PC-3 (cell line): Measurements from ENCODE around the gene ZNRF2. TPM values are rescaled to one million over a fixed set of nuclear protein-coding genes. Genes with fewer than 3 reads are reported as not detected.

Experiments
- ATAC-seq: fragments of 200-7000 bp; cut with Tn5 transposase; 2 replicates; pipeline ENCODE4 v1.9.1; 2020; ENCODE audit warnings: mild to moderate bottlenecking, moderate library complexity
- BruUV-seq: library from RNA; stranded (reverse); fragments of 400-500 nt; replicated peaks from 2 replicates; lab custom pipeline; 2021; lab: Mats Ljungman, UMichigan
- CTCF ChIA-PET: fragments of 300-600 bp; sonication (Branson Sonifier 250); formaldehyde crosslinking; loops from one replicate; lab custom pipeline; 2022; ENCODE audit warnings: antibody characterized with exemption; lab: Charles Lee
- POLR2A ChIA-PET: fragments of 300-600 bp; sonication (Branson Sonifier 250); formaldehyde crosslinking; loops from one replicate; lab custom pipeline; 2022; ENCODE audit warnings: antibody characterized with exemption; ENCODE audit not compliant: unreplicated experiment; lab: Charles Lee
- DNase-seq: peaks from one replicate; pipeline ENCODE4 v3.0.0-alpha.2; 2015
- H2AFZ ChIP-seq: fragments of 300-600 bp; sonication (generic); 2 replicates; pipeline ENCODE4 v1.6.0; 2016; ENCODE audit warnings: antibody characterized with exemption, low read length
- H3F3A ChIP-seq: fragments of 300-600 bp; sonication (generic); one replicate; pipeline ENCODE4 v1.6.0; 2017; ENCODE audit warnings: antibody characterized with exemption, low read length, control low read depth, mild to moderate bottlenecking; ENCODE audit not compliant: unreplicated experiment
- H3K27ac ChIP-seq: fragments of 300-600 bp; sonication (generic); 2 replicates; pipeline ENCODE4 v1.5.1; 2016; ENCODE audit warnings: mild to moderate bottlenecking, low read length
- H3K27me3 ChIP-seq: fragments of 300-600 bp; sonication (generic); 2 replicates; pipeline ENCODE4 v1.6.1; 2016; ENCODE audit warnings: low read length, mixed read lengths
- H3K36me3 ChIP-seq: fragments of 300-600 bp; sonication (generic); 2 replicates; pipeline ENCODE4 v1.6.1; 2016; ENCODE audit warnings: low read depth, mixed run types, low read length, mixed read lengths
- H3K4me1 ChIP-seq: fragments of 300-600 bp; sonication (generic); 2 replicates; pipeline ENCODE4 v1.5.1; 2016; ENCODE audit warnings: low read length; ENCODE audit not compliant: insufficient read depth
- H3K4me2 ChIP-seq: fragments of 300-600 bp; sonication (generic); 2 replicates; pipeline ENCODE4 v1.6.0; 2016; ENCODE audit warnings: low read length
- H3K4me3 ChIP-seq: fragments of 300-600 bp; sonication (generic); 2 replicates; pipeline ENCODE4 v1.5.1; 2016; ENCODE audit warnings: mild to moderate bottlenecking, low read length, mixed read lengths
- H3K79me2 ChIP-seq: fragments of 300-600 bp; sonication (generic); 2 replicates; pipeline ENCODE4 v1.6.1; 2017; ENCODE audit warnings: low read length, mixed read lengths
- H3K9ac ChIP-seq: fragments of 300-600 bp; sonication (generic); 2 replicates; pipeline ENCODE4 v1.6.0; 2016; ENCODE audit warnings: mild to moderate bottlenecking, low read length
- H3K9me2 ChIP-seq: fragments of 300-600 bp; sonication (generic); replicated peaks from 2 replicates; pipeline ENCODE4 v1.6.1; 2016; ENCODE audit warnings: mixed run types, low read length, mixed read lengths
- H3K9me3 ChIP-seq: fragments of 300-600 bp; sonication (generic); 2 replicates; pipeline ENCODE4 v1.6.1; 2016; ENCODE audit warnings: low read length, mixed read lengths
- H4K20me1 ChIP-seq: fragments of 300-600 bp; sonication (generic); 2 replicates; pipeline ENCODE4 v1.6.1; 2016; ENCODE audit warnings: low read length, mixed read lengths
- EZH2 ChIP-seq: fragments of 300-600 bp; sonication (generic); IDR thresholded peaks from one replicate; pipeline ENCODE4 v1.6.1; 2017; ENCODE audit warnings: antibody characterized with exemption, mild to moderate bottlenecking, low read length; ENCODE audit not compliant: unreplicated experiment
- EZH2phosphoT487 ChIP-seq: fragments of 300-600 bp; sonication (generic); IDR thresholded peaks from 2 replicates; pipeline ENCODE4 v1.6.1; 2018; ENCODE audit warnings: mild to moderate bottlenecking, antibody characterized with exemption, low read length, borderline replicate concordance
- intact Hi-C: fragments of 100-400 bp; cut with micrococcal nuclease; formaldehyde crosslinking; loops from 2 replicates; pipeline ENCODE4 v1.9.0; 2023
- total RNA-seq: library from RNA; depleted of rRNA; stranded (reverse); fragments of >200 nt; gene quantifications from 2 replicates; pipeline ENCODE4 v1.2.3, GENCODE V29; 2014
- TF ChIP-seq, protein P1 (sequence below): fragments of 300-600 bp; sonication (generic); conservative IDR thresholded peaks from 2 replicates; pipeline ENCODE4 v1.5.1; 2017; ENCODE audit warnings: antibody characterized with exemption, low read depth, mild to moderate bottlenecking, low read length

Gene ZNRF2
- total RNA-seq, 1 experiment from 2014 or later, result 13.1 TPM

DNA sequence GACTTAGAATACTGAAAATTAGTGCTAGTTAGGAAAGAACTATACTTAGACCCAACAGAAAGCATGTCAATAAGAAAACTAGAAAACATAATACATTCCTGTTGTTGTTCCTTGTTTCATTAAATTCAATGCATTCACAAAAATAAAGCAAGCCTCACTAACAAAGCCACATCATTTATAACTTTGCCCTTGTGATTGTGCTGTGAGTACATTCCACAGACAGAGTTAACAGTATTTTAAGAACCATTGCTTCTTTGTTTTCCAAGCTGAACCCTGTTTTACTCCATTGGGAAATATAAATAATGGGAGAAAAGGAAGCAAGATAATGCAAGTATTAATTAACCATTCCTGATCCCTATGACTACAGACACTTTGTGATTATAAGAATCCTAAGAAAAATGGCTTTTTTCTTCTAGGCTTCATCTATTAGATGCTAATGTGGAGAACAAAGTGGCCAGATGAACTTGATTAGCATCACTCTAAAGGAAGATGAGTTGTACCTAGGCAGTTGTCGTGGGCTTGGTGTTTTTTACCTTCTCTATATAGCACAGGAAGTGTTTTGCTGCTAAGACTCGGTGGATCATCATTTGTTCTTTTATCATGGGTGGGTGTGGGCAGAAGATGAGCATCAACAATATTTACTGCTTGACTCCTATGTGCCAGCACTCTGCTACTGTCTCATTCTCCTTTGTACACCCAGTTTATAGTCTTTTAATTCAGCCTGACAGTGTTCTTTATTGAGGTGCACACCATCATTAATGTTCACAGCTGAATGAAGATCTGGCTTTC lies 34.2 kb upstream of the ZNRF2 start:
- Histone ChIP-seq H3K4me1 (no peaks in the 10 kb centered on the region), H3K9me2 (no peaks in the 10 kb centered on the region), H3K9ac (no peak overlapping the region), H3K27me3 (no peaks in the 10 kb centered on the region), H3K9me3 (no peaks in the 10 kb centered on the region), H3K79me2 (no peaks in the 10 kb centered on the region), H3K36me3 (no peaks in the 10 kb centered on the region), H3K27ac (no peak overlapping the region), H3K4me3 (no peak overlapping the region), H2AFZ (no peak overlapping the region), H3K4me2 (no peak overlapping the region), H3F3A (no peaks in the 10 kb centered on the region), H4K20me1 (no peaks in the 10 kb centered on the region)
- DNase-seq (no peak), ATAC-seq (no peak)
- intact Hi-C loops, result no loop called here
- TF ChIP-seq, protein P1, sequence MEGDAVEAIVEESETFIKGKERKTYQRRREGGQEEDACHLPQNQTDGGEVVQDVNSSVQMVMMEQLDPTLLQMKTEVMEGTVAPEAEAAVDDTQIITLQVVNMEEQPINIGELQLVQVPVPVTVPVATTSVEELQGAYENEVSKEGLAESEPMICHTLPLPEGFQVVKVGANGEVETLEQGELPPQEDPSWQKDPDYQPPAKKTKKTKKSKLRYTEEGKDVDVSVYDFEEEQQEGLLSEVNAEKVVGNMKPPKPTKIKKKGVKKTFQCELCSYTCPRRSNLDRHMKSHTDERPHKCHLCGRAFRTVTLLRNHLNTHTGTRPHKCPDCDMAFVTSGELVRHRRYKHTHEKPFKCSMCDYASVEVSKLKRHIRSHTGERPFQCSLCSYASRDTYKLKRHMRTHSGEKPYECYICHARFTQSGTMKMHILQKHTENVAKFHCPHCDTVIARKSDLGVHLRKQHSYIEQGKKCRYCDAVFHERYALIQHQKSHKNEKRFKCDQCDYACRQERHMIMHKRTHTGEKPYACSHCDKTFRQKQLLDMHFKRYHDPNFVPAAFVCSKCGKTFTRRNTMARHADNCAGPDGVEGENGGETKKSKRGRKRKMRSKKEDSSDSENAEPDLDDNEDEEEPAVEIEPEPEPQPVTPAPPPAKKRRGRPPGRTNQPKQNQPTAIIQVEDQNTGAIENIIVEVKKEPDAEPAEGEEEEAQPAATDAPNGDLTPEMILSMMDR, result no peak
- TF ChIP-seq EZH2 (no peak), EZH2phosphoT487 (no peak)
- ChIA-PET POLR2A (no interaction called here), CTCF (no interaction called here)
- BruUV-seq, result no TSS peak

DNA sequence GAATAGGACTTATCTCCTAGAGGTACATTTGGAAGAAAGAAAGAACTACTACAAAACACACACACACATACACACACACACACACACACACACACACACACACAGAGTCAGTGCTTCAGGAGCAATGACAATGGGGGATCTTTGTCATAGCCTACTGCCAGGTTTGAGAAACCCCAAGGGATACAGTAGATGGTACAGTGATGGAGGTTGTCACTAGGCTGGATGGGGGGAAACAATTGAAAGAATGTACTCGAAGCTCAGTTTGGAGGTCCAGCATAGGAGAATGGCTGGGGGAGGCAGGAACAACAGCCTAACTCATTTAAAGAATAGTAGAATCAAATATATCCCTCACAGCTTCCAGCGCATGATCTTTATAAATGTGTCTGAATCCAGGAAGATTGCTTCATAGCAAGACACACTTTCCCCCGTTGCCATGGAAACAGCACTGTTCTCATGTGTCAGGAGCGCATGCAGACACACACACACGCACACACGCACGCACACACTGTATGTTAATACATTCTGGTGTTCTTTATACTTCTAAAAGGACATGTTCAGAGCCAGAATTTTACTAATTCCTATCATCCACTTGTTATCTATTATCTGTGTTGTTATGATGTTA lies 32.6 kb upstream of the ZNRF2 start:
- no peaks in the 10 kb centered on the region for H3F3A ChIP-seq
- no peak overlapping the region for H3K27ac ChIP-seq
- H3K9ac ChIP-seq, result no peak overlapping the region
- H3K36me3 ChIP-seq, result no peaks in the 10 kb centered on the region
- no peaks in the 10 kb centered on the region for H3K9me2 ChIP-seq
- no peaks in the 10 kb centered on the region for H3K4me1 ChIP-seq
- H3K4me3 ChIP-seq, result no peak overlapping the region
- no peak for DNase-seq
- CTCF ChIA-PET, result no interaction called here
- no peaks in the 10 kb centered on the region for H3K27me3 ChIP-seq
- POLR2A ChIA-PET, result no interaction called here
- no peak for ATAC-seq
- no peaks in the 10 kb centered on the region for H3K9me3 ChIP-seq
- no peak overlapping the region for H3K4me2 ChIP-seq
- no peaks in the 10 kb centered on the region for H3K79me2 ChIP-seq
- intact Hi-C loops, result no loop called here
- H4K20me1 ChIP-seq, result no peaks in the 10 kb centered on the region
- no peak for TF ChIP-seq EZH2
- TF ChIP-seq, protein P1, result no peak
- no TSS peak for BruUV-seq
- H2AFZ ChIP-seq, result no peak overlapping the region
